Esophagus muscularis mucosa (tissue), 3 donors: Measurements from ENCODE around the gene PDSS2.

Experiments
- POLR2AphosphoS5 ChIP-seq, 2 donors: sonication (generic); formaldehyde crosslinking; IDR thresholded peaks; one replicate each; pipeline ENCODE4 v1.6.1; 2017; ENCODE audit warnings: antibody characterized with exemption in 2 of 2
- TF ChIP-seq, protein P1 (sequence below), 3 experiments: fragments of 200-600 bp in 2 of 3; fragments of 450-650 bp in 1 of 3; sonication (generic) in 2 of 3; IDR thresholded peaks; one replicate each; pipeline ENCODE4 v1.5.1; 2017 to 2019; ENCODE audit warnings: antibody characterized with exemption in 3 of 3, mild to moderate bottlenecking in 2 of 3, moderate library complexity in 1 of 3

DNA sequence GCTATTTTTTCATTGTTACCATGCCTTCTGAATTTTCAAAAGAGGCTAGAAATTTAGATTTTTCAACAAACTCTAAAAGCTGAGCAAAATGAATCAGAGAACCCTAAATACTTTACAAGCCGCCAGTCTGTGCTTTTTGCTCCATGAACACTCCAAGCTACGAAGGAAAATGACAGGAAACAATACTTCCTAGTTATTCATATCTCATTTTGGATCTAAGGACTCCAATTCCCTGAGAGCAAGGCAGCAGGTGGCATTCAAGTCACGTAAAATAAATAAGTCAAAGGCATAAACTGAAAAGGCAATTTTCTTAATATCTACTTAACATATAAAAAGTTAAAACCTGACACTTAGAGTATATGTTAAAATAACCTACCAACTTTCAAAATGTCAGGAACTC lies 50.6 kb downstream of the PDSS2 start:
- TF ChIP-seq, protein P1, sequence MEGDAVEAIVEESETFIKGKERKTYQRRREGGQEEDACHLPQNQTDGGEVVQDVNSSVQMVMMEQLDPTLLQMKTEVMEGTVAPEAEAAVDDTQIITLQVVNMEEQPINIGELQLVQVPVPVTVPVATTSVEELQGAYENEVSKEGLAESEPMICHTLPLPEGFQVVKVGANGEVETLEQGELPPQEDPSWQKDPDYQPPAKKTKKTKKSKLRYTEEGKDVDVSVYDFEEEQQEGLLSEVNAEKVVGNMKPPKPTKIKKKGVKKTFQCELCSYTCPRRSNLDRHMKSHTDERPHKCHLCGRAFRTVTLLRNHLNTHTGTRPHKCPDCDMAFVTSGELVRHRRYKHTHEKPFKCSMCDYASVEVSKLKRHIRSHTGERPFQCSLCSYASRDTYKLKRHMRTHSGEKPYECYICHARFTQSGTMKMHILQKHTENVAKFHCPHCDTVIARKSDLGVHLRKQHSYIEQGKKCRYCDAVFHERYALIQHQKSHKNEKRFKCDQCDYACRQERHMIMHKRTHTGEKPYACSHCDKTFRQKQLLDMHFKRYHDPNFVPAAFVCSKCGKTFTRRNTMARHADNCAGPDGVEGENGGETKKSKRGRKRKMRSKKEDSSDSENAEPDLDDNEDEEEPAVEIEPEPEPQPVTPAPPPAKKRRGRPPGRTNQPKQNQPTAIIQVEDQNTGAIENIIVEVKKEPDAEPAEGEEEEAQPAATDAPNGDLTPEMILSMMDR (IDR thresholded peaks at IDR 0.05) = no peak
- no peak for TF ChIP-seq POLR2AphosphoS5 (IDR thresholded peaks at IDR 0.05)
